Right ventricle myocardium superior (tissue), 1 donor: Measurements from ENCODE around the gene ASAH2B. TPM values are rescaled to one million over a fixed set of nuclear protein-coding genes. Genes with fewer than 3 reads are reported as not detected.

Experiments
- ATAC-seq: fragments of 200-7000 bp; cut with Tn5 transposase; one replicate; pipeline ENCODE4 v1.9.1; 2020; ENCODE audit warnings: mild to moderate bottlenecking; ENCODE audit not compliant: poor library complexity
- DNase-seq: peaks from one replicate; pipeline ENCODE4 v3.0.0-alpha.2; 2020
- intact Hi-C: fragments of 100-400 bp; cut with DNase I; formaldehyde crosslinking; loops from one replicate; pipeline ENCODE4 v1.11.2; 2022
- total RNA-seq: library from RNA; stranded (reverse); fragmentation: NEBNext Ultra II Directional; extraction: Animal tissue kit (Norgen Biotek cat#: 25700); gene quantifications from one replicate; pipeline ENCODE4 v1.2.1, GENCODE V29; 2021
- donor health status: DM: no; HTN: yes; CAD: no; lungs with severe emphysema.

Gene ASAH2B
- total RNA-seq, 1 donor from 2014 or later, result 2.6 TPM

DNA sequence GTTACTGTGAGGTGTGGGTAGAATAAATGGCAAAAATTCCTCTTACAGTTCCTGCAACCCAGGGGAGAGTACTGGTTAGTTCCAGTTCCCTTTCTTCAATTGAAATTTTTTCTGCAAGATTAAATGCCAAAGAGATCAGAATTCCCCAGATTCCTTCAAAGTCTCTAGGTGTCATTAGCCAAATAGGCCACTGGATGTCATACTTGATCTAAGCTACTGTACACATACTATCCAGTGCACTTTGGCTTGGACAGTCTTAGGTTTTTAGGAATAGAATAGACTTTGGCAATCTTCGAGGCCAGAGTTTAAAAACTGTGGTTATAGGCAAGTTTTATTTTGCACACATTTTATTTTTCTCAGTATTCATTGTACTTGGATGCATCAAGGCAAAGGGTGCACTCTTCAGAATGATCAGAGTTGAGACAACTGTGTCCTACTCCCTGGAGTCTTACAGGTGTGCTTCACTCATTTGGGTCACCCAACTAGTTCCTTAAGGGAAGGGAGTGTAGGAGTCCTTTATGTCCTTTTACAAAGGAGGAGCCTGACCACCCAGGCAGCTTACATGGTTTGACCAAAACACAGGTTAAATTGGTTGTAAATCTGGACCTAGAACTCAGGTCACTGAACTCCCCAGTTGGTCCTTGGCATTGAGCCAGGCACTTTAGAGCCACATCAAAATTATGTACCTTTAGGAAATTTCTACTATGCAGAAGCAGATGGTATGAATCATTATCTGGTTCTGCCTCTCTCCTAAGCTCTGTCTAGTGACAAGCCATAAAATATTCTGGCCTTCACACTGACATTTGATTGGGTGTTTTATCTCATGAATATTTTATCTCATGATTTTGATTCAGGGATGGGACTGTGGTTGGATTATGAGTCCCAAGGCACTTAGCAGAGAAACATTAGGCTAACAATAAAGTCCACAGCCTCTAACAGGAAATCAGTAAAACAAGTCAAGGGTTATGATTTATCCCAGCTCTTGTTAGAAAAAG is 49.5 kb downstream of the ASAH2B start:
- ATAC-seq, result peak; percentile 81
- DNase-seq, result no peak
- intact Hi-C loops, result no loop called here

DNA sequence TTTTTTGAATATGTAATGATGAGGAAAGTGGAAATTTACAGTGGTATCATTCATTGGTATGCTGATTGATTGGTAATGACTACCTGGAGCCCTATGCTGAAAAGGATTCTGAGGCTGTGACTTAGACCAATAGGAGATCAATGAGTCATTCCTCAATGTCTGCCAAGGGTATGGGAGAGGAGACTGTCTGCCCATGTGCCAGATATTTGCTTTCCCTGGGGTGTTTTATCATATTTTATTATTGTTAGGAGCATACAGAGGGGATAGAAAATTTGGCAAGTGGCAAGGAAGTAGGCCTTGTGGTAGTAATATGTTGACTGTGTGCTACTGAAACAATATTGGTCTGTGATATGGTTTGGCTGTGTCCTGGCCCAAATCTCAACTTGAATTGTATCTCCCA is 54.8 kb downstream of the ASAH2B start:
- DNase-seq (no peak), ATAC-seq (no peak)
- intact Hi-C loops, result no loop called here

- ATAC-seq, result no peak
- intact Hi-C loops, result no loop called here
- no peak for DNase-seq
These were observed 57.0 kb downstream of the ASAH2B start for GRCh38 chr10:50796693-50797092.

DNA sequence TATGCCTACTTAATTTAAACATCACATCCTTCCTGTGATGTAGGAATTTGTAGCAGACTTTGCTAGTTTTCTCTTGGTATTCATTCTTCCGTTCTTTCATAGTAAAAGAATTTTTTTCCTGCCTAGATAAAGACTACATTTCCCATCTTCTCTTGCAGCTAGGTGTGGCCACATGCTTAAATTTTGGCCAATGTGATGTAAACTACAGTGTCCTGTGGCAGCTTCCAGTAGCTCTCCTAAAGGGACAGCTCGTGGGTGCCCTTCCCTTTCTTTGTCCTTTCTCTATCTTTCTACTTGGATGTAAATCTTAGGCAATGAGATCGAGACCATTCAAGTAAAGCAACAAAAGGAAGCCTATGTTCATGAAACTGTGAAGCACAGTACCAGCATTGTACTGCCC is 58.6 kb downstream of the ASAH2B start:
- ATAC-seq, result no peak
- intact Hi-C loops, result no loop called here
- DNase-seq, result no peak

- DNase-seq (no peak), ATAC-seq (no peak)
- intact Hi-C loops, result no loop called here
These were observed 59.9 kb downstream of the ASAH2B start for GRCh38 chr10:50799595-50799994.

GRCh38 chr10:50805981-50806622 is 66.4 kb downstream of the ASAH2B start:
- DNase-seq (no peak), ATAC-seq (no peak)
- intact Hi-C loops, result no loop called here

DNA sequence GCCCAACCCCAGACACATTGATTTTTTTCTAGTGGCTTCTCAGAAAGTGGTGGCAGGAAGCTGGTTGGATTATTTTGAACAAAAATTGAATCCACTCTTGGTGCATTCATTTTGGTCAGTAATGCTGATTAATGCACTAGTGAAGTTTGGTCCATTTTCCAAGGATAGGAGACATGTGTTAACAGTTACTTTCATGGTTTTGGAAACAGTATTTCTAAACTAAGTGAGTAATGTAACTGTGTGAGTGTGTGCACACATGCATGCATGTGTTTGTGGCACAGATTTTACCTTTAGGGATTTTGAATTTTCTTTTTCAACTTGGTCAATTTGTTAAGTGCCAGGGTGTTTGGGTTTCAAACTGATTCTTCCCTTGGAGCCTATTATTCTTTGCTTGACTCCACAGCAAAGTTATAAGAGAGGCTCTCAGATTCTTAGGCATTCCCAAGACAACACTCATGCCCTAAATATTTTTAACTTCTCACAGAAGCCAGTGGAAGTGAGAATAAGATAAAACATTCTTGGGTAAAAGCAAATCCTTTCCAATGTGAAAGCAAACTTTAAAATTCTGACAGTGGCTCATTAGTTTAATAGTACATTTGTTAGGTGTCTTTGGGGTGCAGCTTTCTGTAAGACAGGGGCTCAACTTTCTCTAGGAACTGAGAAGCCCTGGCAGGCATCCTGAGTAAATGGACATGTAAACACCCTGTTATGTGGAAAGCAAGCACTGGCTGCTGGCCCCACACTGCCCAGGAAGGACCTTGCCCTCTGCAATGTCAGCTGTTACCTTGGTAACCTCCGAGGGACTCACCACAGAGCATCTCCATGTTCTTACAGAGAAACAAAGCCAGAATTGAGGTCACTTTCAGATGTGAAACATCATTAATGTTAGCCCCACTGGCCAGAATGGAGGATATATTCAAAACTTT is 68.4 kb downstream of the ASAH2B start:
- DNase-seq (no peak), ATAC-seq (no peak)
- intact Hi-C loops, result no loop called here

Other genes with a start within 250 kb of the ASAH2B start
- 18.3 TPM for gene SGMS1, start 116.0 kb upstream of the ASAH2B start, total RNA-seq
- gene A1CF, start 145.7 kb downstream of the ASAH2B start, total RNA-seq, result 0.16 TPM